Lung (tissue), 12 donors: Measurements from ENCODE around the gene LTBP2. TPM values are rescaled to one million over a fixed set of nuclear protein-coding genes. Genes with fewer than 3 reads are reported as not detected.
A peak's percentile ranks its signal among the peaks of the same experiment; 100 is the strongest.

Source experiments
- ATAC-seq: fragments of 200-7000 bp; cut with Tn5 transposase; one replicate; pipeline ENCODE4 v1.9.1; 2020; ENCODE audit warnings: moderate number of reproducible peaks; ENCODE audit not compliant: insufficient read depth, low FRiP score
- DNase-seq, 3 donors: peaks; one replicate each; pipeline ENCODE4 v3.0.0-alpha.2; 2013 to 2017
- H3K27ac ChIP-seq, 2 donors: one replicate each; pipeline ENCODE4 v1.5.1; 2013; ENCODE audit warnings: mild to moderate bottlenecking in 2 of 2, moderate library complexity in 2 of 2, control low read depth in 1 of 2, inconsistent platforms in 1 of 2, low read depth in 1 of 2, low read length in 1 of 2
- H3K27me3 ChIP-seq, 3 donors: one replicate each; pipeline ENCODE4 v1.5.1; 2013; ENCODE audit warnings: low read length in 2 of 3; ENCODE audit not compliant: control insufficient read depth in 3 of 3, insufficient read depth in 3 of 3
- H3K36me3 ChIP-seq, 4 donors: one replicate each; pipeline ENCODE4 v1.5.1; 2013; ENCODE audit warnings: low read length in 4 of 4, mild to moderate bottlenecking in 1 of 4, moderate library complexity in 1 of 4; ENCODE audit not compliant: control insufficient read depth in 4 of 4, insufficient read depth in 4 of 4
- H3K4me1 ChIP-seq, 5 donors: one replicate each; pipeline ENCODE4 v1.5.1; 2013; ENCODE audit warnings: low read length in 5 of 5, mild to moderate bottlenecking in 2 of 5, moderate library complexity in 1 of 5; ENCODE audit not compliant: control insufficient read depth in 5 of 5, insufficient read depth in 5 of 5
- H3K4me3 ChIP-seq: one replicate; pipeline ENCODE4 v1.5.1; 2013; ENCODE audit warnings: mild to moderate bottlenecking, control low read depth, moderate library complexity
- H3K9ac ChIP-seq, 2 donors: one replicate each; pipeline ENCODE4 v1.5.1; 2013; ENCODE audit warnings: low read length in 2 of 2, control low read depth in 1 of 2; ENCODE audit not compliant: insufficient read depth in 1 of 2
- H3K9me3 ChIP-seq, 4 donors: one replicate each; pipeline ENCODE4 v1.5.1; 2013; ENCODE audit warnings: low read length in 3 of 4, mild to moderate bottlenecking in 1 of 4, moderate library complexity in 1 of 4; ENCODE audit not compliant: control insufficient read depth in 4 of 4, insufficient read depth in 3 of 4
- WGBS, 2 donors: extraction: QIAGEN DNeasy Blood & Tissue Kit; methylation state at CpG; one replicate each; pipeline ENCODE4 v1.1.7; 2013; 5-methylcytosine and 5-hydroxymethylcytosine counted together
- polyA plus RNA-seq, 2 donors: library from polyadenylated mRNA; stranded (reverse); fragments of 200-250 nt; gene quantifications; one replicate each; pipeline ENCODE4 v1.2.1, GENCODE V29; 2013
- total RNA-seq, 2 donors: library from RNA; depleted of rRNA in 1 of 2; stranded (reverse); fragments of >200 nt in 1 of 2; gene quantifications; one replicate each; pipeline ENCODE4 v1.2.1, GENCODE V29; 2014 to 2021
- TF ChIP-seq, protein P1 (sequence below): IDR thresholded peaks from 2 replicates; pipeline ENCODE4 v1.5.1; 2012; ENCODE audit warnings: mild to moderate bottlenecking; ENCODE audit errors: control extremely low read depth, extremely low read depth
- donor health status: control.
- donor health status: control.
- donor health status: Bipolar disorder and iron deficiency.
- donor health status: healthy.
- donor health status: DM: yes; HTN: yes; CAD: no.

The LTBP2 gene
- total and polyA plus RNA-seq, 4 donors, result 13.2 to 78.4 (median 25.8) TPM

DNA sequence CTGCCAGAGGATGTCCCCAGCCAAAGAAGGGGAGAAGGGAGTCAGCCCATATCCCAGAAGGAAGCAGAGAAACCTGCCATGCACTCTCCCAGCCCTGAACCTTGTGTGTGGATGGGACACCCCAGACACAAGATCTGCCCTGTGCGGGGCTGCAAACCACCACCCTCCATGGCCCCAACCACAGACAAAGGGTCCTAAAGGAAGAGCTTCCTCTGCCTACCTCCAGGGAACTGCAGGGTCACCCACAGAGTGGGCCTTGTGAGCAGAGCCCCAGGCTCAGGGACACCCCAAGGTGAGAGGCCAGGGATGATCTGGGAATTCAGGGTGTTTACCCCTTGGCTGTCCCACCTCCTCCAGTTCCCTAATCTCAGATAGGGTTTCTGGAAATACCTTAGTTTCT is 62.0 kb downstream of the LTBP2 start:
- TF ChIP-seq, protein P1, sequence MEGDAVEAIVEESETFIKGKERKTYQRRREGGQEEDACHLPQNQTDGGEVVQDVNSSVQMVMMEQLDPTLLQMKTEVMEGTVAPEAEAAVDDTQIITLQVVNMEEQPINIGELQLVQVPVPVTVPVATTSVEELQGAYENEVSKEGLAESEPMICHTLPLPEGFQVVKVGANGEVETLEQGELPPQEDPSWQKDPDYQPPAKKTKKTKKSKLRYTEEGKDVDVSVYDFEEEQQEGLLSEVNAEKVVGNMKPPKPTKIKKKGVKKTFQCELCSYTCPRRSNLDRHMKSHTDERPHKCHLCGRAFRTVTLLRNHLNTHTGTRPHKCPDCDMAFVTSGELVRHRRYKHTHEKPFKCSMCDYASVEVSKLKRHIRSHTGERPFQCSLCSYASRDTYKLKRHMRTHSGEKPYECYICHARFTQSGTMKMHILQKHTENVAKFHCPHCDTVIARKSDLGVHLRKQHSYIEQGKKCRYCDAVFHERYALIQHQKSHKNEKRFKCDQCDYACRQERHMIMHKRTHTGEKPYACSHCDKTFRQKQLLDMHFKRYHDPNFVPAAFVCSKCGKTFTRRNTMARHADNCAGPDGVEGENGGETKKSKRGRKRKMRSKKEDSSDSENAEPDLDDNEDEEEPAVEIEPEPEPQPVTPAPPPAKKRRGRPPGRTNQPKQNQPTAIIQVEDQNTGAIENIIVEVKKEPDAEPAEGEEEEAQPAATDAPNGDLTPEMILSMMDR, result no peak
- no peaks in the 10 kb centered on the region for H3K9me3 ChIP-seq
- no peak for ATAC-seq
- no peak overlapping the region for H3K4me3 ChIP-seq
- peaks cover 0 to 54% (median 32%) of the 10 kb centered on the region in 5 donors for H3K4me1 ChIP-seq
- DNase-seq, result no peak
- peak overlapping the region in 1 of 2 donors; percentile 43 for H3K27ac ChIP-seq
- peaks cover 0 to 2% (median 0%) of the 10 kb centered on the region in 4 donors for H3K36me3 ChIP-seq
- H3K9ac ChIP-seq, result no peak overlapping the region
- H3K27me3 ChIP-seq, result no peaks in the 10 kb centered on the region
- 0% methylated on average over 1 of the region's 1 CpG for WGBS, 2 donors

DNA sequence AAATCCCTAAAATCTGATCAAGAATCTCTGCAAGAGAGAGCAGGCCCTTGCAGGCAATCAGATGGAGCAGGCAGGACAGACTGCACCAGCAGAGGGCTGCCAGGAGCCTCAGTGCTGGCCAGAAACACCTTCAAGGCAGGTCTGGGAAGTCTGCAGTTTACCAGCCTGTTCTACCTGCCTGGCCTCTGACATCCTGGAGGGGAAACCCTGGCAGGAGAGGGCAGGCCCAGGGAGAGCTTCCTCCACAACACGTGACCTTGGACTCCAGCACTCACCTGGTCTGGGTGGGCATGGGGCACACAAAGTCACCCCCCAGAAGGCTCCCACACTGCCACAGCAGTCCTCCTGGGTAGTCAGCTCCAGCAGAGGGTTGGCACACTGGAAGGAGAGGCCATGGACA is 62.4 kb downstream of the LTBP2 start:
- no peaks in the 10 kb centered on the region for H3K9me3 ChIP-seq
- DNase-seq, result no peak
- TF ChIP-seq, protein P1, result no peak
- no peak overlapping the region for H3K4me3 ChIP-seq
- H3K27me3 ChIP-seq, result no peaks in the 10 kb centered on the region
- peaks cover 0 to 2% (median 0%) of the 10 kb centered on the region in 4 donors for H3K36me3 ChIP-seq
- peak overlapping the region in 1 of 2 donors; percentile 43 for H3K27ac ChIP-seq
- peaks cover 0 to 54% (median 32%) of the 10 kb centered on the region in 5 donors for H3K4me1 ChIP-seq
- no peak overlapping the region for H3K9ac ChIP-seq
- 63 to 69% methylated on average over 1 of the region's 1 CpG for WGBS, 2 donors
- ATAC-seq, result no peak

DNA sequence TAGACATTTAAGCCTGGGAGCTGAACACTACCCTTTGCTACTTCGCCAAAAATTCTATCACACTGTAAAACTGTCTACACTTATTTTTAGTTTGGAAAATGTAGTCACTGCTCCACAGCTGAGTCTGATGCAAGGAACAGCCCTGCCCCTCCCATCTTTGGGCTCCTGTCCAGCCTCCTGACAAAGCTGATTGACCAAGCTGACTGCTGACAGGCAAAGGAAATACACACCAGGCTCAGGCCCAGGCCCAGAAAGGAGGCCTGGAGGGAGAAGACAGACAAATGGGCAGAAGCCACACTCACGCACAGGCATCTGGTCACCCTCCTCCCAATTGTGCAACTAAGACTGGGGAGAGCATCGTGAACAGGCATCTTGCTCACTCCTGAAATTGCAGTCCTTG is 63.2 kb downstream of the LTBP2 start:
- peaks cover 0 to 54% (median 31%) of the 10 kb centered on the region in 5 donors for H3K4me1 ChIP-seq
- H3K9me3 ChIP-seq, result no peaks in the 10 kb centered on the region
- H3K27ac ChIP-seq, result no peak overlapping the region
- ATAC-seq (no peak), DNase-seq (peak; percentile 82 to 93 (median 88))
- TF ChIP-seq, protein P1, result no peak
- H3K4me3 ChIP-seq, result no peak overlapping the region
- WGBS, 2 donors, result 77 to 80% methylated on average over 3 of the region's 3 CpGs
- peaks cover 0 to 2% (median 0%) of the 10 kb centered on the region in 4 donors for H3K36me3 ChIP-seq
- H3K9ac ChIP-seq, result no peak overlapping the region
- no peaks in the 10 kb centered on the region for H3K27me3 ChIP-seq

DNA sequence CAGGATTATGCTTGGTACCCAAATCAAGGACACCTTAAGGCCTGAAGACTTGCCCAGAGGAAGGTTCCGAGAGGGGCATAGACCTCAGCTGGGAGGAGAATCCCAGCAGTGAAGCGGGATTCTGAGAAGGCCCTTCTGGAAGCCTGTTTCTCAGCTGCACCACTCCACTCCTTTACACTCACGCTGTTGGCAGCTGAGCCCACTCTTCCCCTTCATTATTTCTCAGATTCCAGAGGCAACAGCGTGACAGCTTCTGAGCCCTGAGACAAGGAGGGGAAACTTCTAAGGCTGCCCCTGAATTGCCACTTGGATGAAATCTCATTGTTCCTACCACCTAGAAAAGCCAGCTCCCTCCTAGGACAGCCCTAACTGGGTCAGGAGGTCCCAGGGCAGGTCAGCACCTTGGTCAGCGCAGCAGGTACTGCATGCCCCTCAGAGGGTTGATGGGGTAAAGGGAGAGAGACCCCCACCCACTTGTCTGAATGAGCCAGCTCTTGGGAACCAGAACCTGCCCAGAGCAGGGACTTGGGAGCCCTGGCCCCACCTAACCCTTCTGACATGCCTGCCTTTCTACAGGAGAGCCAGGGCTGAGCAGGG is 64.6 kb downstream of the LTBP2 start:
- H3K27ac ChIP-seq, result no peak overlapping the region
- no peak for DNase-seq
- H3K4me3 ChIP-seq, result no peak overlapping the region
- TF ChIP-seq, protein P1, result no peak
- no peak overlapping the region for H3K9ac ChIP-seq
- H3K9me3 ChIP-seq, result no peaks in the 10 kb centered on the region
- WGBS, 2 donors, result 91 to 96% methylated on average over 5 of the region's 5 CpGs
- no peaks in the 10 kb centered on the region for H3K36me3 ChIP-seq
- no peak for ATAC-seq
- peaks cover 0 to 41% (median 20%) of the 10 kb centered on the region in 5 donors for H3K4me1 ChIP-seq
- no peaks in the 10 kb centered on the region for H3K27me3 ChIP-seq
